Breast epithelium (tissue), 3 donors: Measurements from ENCODE around the gene AUH.

Source experiments
- POLR2A ChIP-seq: fragments of 450-650 bp; IDR thresholded peaks from one replicate; pipeline ENCODE4 v1.6.1; 2016; ENCODE audit warnings: antibody characterized with exemption, mild to moderate bottlenecking, moderate library complexity
- POLR2AphosphoS5 ChIP-seq, 3 donors: sonication (generic); formaldehyde crosslinking; IDR thresholded peaks; one replicate each; pipeline ENCODE4 v1.6.1; 2017; ENCODE audit warnings: antibody characterized with exemption in 3 of 3

DNA sequence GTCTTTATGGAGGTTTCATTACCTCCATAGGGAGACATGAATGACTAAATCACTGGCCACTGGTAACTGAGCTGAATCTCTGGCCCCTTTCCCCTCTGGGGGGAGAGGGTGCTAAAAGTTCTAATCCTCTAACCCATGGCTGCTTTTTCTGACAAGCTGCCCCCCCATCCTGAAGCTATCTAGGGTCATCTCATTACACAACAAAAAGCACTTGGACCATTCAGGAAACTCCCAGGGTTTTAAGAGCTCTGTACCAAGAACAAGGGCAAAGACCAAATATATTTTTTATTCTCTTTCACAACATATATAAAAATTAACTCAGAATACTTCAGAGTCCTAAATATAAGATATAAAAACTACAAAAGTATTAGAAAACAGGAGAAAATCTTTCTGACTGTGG lies 14.3 kb downstream of the AUH start:
- TF ChIP-seq POLR2A, result no peak
- TF ChIP-seq POLR2AphosphoS5 (IDR thresholded peaks at IDR 0.05), result no peak
